Epithelial cell of esophagus (primary cell): Measurements from ENCODE around the gene XRCC6.

ENCODE experiments used
- DNase-seq: peaks from one replicate; pipeline ENCODE4 v3.0.0; 2010; ENCODE audit warnings: low read depth
- H3K4me3 ChIP-seq: 2 replicates; pipeline ENCODE4 v1.5.1; 2011; ENCODE audit warnings: mild to moderate bottlenecking, low read length, control low read depth
- CTCF ChIP-seq: IDR thresholded peaks from 2 replicates; pipeline ENCODE4 v1.5.1; 2011; ENCODE audit warnings: low read depth, mild to moderate bottlenecking, low read length, control low read depth, inconsistent platforms; ENCODE audit not compliant: insufficient read depth; ENCODE audit errors: missing control alignments

The XRCC6 gene

GRCh38 chr22:41638124-41638523, 17.0 kb downstream of the XRCC6 start:
- TF ChIP-seq CTCF, result no peak
- no peak for DNase-seq
- no peak overlapping the region for H3K4me3 ChIP-seq

GRCh38 chr22:41638748-41639147, 17.7 kb downstream of the XRCC6 start:
- no peak overlapping the region for H3K4me3 ChIP-seq
- no peak for DNase-seq
- TF ChIP-seq CTCF, result no peak

DNA sequence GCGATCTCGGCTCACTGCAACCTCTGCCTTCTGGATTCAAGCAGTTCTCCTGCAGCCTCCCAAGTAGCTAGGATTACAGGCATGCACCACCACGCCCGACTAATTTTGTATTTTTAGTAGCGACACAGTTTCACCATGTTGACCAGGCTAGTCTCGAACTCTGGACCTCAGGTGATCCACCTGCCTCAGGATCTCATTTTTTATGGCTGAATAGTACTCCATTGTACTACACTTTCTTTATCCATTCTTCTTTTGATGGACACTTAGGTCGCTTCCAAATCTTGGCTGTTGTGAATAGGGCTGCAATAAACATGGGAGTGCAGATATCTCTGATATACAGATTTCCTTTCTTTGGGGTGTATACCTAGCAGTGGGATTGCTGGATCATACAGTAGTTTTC, 20.8 kb downstream of the XRCC6 start:
- TF ChIP-seq CTCF, result no peak
- DNase-seq, result no peak
- H3K4me3 ChIP-seq, result no peak overlapping the region

GRCh38 chr22:41642331-41643110, 21.4 kb downstream of the XRCC6 start:
- DNase-seq, result peak; percentile 76
- TF ChIP-seq CTCF, result no peak
- no peak overlapping the region for H3K4me3 ChIP-seq

DNA sequence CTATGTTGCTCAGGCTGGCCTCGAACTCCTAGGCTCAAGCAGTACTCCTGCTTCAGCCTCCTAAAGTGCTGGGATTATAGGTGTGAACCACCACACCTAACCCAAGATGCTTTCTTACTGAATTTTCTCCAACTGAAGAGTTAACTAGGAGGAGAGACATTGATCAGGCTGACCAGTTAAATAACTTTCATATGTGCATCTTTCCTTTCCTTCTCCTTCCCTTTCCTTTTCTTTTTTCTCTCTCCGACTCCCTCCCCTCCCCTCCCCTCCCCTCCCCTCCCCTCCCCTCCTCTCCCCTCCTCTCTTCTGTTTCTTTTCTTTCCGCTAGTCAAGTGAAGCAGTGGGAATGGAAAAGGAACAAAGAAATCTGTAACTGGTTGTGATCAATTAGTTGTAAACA, 26.7 kb downstream of the XRCC6 start:
- no peak overlapping the region for H3K4me3 ChIP-seq
- no peak for TF ChIP-seq CTCF
- DNase-seq, result no peak

DNA sequence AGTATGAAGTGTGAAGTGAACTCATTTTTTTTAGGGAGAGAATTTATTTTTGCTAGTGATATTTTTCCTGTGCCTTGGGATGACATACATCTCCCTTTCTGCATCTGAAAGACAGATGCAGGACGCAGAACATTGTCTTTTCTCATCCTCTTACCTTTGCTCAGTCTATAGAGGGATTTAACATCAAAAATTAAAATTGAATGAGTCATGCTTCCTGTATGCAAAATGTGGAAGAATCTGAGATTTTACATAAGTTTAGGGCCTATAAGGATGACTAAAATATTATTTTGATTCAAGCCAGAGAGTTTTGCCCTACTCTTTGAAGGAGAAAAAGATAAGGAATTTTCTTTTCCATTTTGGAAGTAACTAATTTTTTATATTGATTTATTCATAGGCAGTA, 27.3 kb downstream of the XRCC6 start:
- no peak for TF ChIP-seq CTCF
- no peak overlapping the region for H3K4me3 ChIP-seq
- DNase-seq, result no peak

- DNase-seq, result no peak
- H3K4me3 ChIP-seq, result no peak overlapping the region
- TF ChIP-seq CTCF, result no peak
These were observed 29.1 kb downstream of the XRCC6 start for GRCh38 chr22:41650229-41650628.
